ENCODE measurements around the gene ACSL6. TPM values are rescaled to one million over a fixed set of nuclear protein-coding genes. Genes with fewer than 3 reads are reported as not detected.

The ACSL6 gene
- total and polyA plus RNA-seq, 2 donors (not counting 1 experiment from before 2014, with no cell fraction given): 0.02 to 0.33 TPM

- no peak for DNase-seq (ENCODE audit: low read depth in 2 of 2)
- Histone ChIP-seq H3K79me2 (ENCODE audit: control insufficient read depth, insufficient read depth, low read length) (no peaks in the 10 kb centered on the region), H3K9me3 (ENCODE audit: control insufficient read depth, insufficient read depth, low read depth, low read length) (no peaks in the 10 kb centered on the region), H3K27ac (ENCODE audit: insufficient read depth, low read length) (no peak overlapping the region), H4K20me1 (ENCODE audit: control insufficient read depth, extremely low read depth, insufficient read depth, low read length) (no peaks in the 10 kb centered on the region), H3K4me1 (ENCODE audit: control insufficient read depth, extremely low read depth, insufficient read depth, low read length) (no peaks in the 10 kb centered on the region), H3K4me2 (ENCODE audit: extremely low read depth, insufficient read depth, low read length) (no peak overlapping the region), H2AFZ (ENCODE audit: low read length) (no peak overlapping the region), H3K36me3 (ENCODE audit: control insufficient read depth, insufficient read depth, low read length) (no peaks in the 10 kb centered on the region), H3K9ac (ENCODE audit: insufficient read depth, low read length) (no peak overlapping the region), H3K4me3 (replicated peaks in 1 of 4; ENCODE audit: control extremely low read depth in 1 of 4, insufficient read depth in 1 of 4, low read depth in 3 of 4, low read length in 4 of 4) (no peak overlapping the region), H3K27me3 (ENCODE audit: control insufficient read depth, insufficient read depth, low read length) (peaks cover 9% of the 10 kb centered on the region)
- TF ChIP-seq, protein P1, sequence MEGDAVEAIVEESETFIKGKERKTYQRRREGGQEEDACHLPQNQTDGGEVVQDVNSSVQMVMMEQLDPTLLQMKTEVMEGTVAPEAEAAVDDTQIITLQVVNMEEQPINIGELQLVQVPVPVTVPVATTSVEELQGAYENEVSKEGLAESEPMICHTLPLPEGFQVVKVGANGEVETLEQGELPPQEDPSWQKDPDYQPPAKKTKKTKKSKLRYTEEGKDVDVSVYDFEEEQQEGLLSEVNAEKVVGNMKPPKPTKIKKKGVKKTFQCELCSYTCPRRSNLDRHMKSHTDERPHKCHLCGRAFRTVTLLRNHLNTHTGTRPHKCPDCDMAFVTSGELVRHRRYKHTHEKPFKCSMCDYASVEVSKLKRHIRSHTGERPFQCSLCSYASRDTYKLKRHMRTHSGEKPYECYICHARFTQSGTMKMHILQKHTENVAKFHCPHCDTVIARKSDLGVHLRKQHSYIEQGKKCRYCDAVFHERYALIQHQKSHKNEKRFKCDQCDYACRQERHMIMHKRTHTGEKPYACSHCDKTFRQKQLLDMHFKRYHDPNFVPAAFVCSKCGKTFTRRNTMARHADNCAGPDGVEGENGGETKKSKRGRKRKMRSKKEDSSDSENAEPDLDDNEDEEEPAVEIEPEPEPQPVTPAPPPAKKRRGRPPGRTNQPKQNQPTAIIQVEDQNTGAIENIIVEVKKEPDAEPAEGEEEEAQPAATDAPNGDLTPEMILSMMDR (conservative IDR thresholded peaks at IDR 0.05 in 1 of 2, IDR thresholded peaks at IDR 0.05 in 1 of 2; ENCODE audit: low read depth in 1 of 2, low read length in 2 of 2): no peak
- TF ChIP-seq EZH2 (IDR thresholded peaks at IDR 0.05; ENCODE audit: low read length, missing control alignments): no peak
Observed at GRCh38 chr5:132023258-132024116, 12.0 kb upstream of the ACSL6 start.

- no peak for DNase-seq (ENCODE audit: low read depth in 2 of 2)
- Histone ChIP-seq H3K4me1 (ENCODE audit: control insufficient read depth, extremely low read depth, insufficient read depth, low read length) (no peaks in the 10 kb centered on the region), H2AFZ (ENCODE audit: low read length) (no peak overlapping the region), H3K9me3 (ENCODE audit: control insufficient read depth, insufficient read depth, low read depth, low read length) (no peaks in the 10 kb centered on the region), H3K36me3 (ENCODE audit: control insufficient read depth, insufficient read depth, low read length) (no peaks in the 10 kb centered on the region), H3K27ac (ENCODE audit: insufficient read depth, low read length) (no peak overlapping the region), H3K4me3 (replicated peaks in 1 of 4; ENCODE audit: control extremely low read depth in 1 of 4, insufficient read depth in 1 of 4, low read depth in 3 of 4, low read length in 4 of 4) (no peak overlapping the region), H3K79me2 (ENCODE audit: control insufficient read depth, insufficient read depth, low read length) (no peaks in the 10 kb centered on the region), H4K20me1 (ENCODE audit: control insufficient read depth, extremely low read depth, insufficient read depth, low read length) (no peaks in the 10 kb centered on the region), H3K9ac (ENCODE audit: insufficient read depth, low read length) (no peak overlapping the region), H3K4me2 (ENCODE audit: extremely low read depth, insufficient read depth, low read length) (no peak overlapping the region), H3K27me3 (ENCODE audit: control insufficient read depth, insufficient read depth, low read length) (peaks cover 10% of the 10 kb centered on the region)
- TF ChIP-seq EZH2 (IDR thresholded peaks at IDR 0.05; ENCODE audit: low read length, missing control alignments): no peak
- TF ChIP-seq, protein P1 (conservative IDR thresholded peaks at IDR 0.05 in 1 of 2, IDR thresholded peaks at IDR 0.05 in 1 of 2; ENCODE audit: low read depth in 1 of 2, low read length in 2 of 2): no peak
Observed at GRCh38 chr5:132022737-132023136, 11.3 kb upstream of the ACSL6 start.

DNA sequence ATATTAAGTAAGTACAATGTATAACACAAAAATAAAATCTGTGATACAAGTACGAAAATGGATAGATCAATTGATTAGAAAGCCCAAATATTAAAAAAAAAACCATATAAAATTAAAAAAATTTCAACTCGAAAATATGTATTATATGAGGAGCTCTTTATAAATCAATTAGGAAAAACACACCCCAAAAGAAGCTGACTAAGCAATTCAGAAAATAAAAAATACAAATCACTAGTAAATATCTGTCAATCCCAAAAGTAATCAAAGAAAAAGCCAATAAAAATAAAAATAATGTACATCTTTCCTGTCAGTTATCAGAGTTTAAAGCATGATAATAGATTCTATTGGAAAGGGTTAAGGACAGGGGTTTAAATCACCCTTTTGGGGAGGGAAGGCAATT is 10.2 kb upstream of the ACSL6 start:
- Histone ChIP-seq H3K27me3 (ENCODE audit: control insufficient read depth, insufficient read depth, low read length) (peaks cover 11% of the 10 kb centered on the region), H3K9ac (ENCODE audit: insufficient read depth, low read length) (no peak overlapping the region), H3K4me3 (replicated peaks in 1 of 4; ENCODE audit: control extremely low read depth in 1 of 4, insufficient read depth in 1 of 4, low read depth in 3 of 4, low read length in 4 of 4) (no peak overlapping the region), H3K9me3 (ENCODE audit: control insufficient read depth, insufficient read depth, low read depth, low read length) (no peaks in the 10 kb centered on the region), H3K27ac (ENCODE audit: insufficient read depth, low read length) (no peak overlapping the region), H3K4me2 (ENCODE audit: extremely low read depth, insufficient read depth, low read length) (no peak overlapping the region), H2AFZ (ENCODE audit: low read length) (no peak overlapping the region), H3K36me3 (ENCODE audit: control insufficient read depth, insufficient read depth, low read length) (no peaks in the 10 kb centered on the region), H3K4me1 (ENCODE audit: control insufficient read depth, extremely low read depth, insufficient read depth, low read length) (no peaks in the 10 kb centered on the region), H4K20me1 (ENCODE audit: control insufficient read depth, extremely low read depth, insufficient read depth, low read length) (no peaks in the 10 kb centered on the region), H3K79me2 (ENCODE audit: control insufficient read depth, insufficient read depth, low read length) (no peaks in the 10 kb centered on the region)
- TF ChIP-seq EZH2 (IDR thresholded peaks at IDR 0.05; ENCODE audit: low read length, missing control alignments): no peak
- TF ChIP-seq, protein P1 (conservative IDR thresholded peaks at IDR 0.05 in 1 of 2, IDR thresholded peaks at IDR 0.05 in 1 of 2; ENCODE audit: low read depth in 1 of 2, low read length in 2 of 2): no peak
- DNase-seq (ENCODE audit: low read depth in 2 of 2): no peak
